GM04503 (cell line): ENCODE data around the gene SH2B3.
A peak's percentile ranks its signal among the peaks of the same experiment; 100 is the strongest.
"Not testable (repeated sequence)": the region's sequence is repeated elsewhere in the genome, so short reads cannot be mapped to it uniquely, and the experiment has no call there.

ENCODE experiments used
- DNase-seq: peaks from one replicate; pipeline ENCODE4 v3.0.0-alpha.2; 2012; ENCODE audit warnings: low read depth

Gene SH2B3

DNA sequence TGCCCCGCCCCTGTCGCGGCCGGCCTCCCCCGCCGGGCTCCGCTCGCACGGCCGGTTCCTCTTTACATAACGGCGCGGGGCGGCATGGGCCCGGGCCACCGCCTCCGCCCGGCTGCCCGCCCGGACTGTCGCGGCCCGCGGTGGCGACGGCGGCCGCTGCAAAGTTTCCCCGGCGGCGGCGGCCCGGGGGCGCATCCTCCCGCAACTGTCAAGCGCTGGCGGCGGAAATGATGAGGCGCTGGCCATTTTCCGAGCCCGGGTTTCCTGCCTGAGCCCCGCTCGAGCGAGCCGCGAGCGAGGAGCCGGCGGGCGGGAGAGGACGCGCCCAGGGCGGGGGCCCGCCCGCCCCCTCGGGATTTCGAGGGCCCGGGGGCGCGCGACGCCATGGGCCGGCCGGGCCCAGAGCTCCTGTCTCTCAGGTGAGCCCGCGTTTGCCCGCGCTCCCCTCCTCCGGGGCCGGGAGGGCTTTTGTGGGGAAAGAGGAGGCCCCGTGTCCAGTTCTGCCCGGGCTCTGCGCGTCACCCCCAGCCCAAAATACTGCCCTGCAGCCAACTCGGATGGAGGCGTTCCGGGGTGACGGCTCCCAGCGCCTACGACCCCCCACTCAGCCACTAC lies at the start of gene SH2B3:
Gene SH2B3 (plus strand): TSS at position 65 of the 615 bp plus-strand sequence. CDS start 12,223 bp downstream, outside the sequence.
- DNase-seq: no peak

DNA sequence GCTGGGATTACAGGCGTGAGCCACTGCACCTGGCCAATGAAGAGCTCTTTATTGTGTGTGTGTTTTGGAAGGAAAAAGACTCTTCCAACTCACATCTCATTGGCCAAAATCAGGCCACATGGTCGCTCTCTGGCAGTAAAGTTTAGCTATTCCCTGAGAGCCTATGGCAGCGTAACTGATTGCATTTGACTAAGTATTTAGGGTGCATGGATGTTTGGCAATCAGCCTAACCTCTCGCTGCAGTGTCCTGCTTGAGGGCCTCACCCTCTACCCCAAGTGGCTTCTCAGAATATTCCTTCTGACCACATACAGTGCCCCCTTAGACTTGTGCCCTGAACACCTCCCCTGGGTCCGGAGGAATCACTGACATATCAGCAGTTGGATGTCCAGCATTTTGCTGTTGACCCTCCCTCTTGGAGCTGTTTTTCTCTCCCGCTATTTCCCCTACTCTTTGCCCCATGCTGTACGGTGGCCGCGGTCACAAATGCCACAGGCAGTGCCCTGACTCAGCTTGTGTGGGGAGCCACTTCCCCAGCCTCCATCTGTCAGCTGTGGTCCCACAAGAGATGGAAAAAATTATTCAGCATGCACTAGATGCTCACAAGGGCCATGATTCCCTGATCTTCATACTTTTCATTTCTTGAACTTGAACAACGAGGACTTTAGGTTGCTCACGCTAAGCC lies 46.4 kb upstream of the SH2B3 start:
- no peak for DNase-seq

DNA sequence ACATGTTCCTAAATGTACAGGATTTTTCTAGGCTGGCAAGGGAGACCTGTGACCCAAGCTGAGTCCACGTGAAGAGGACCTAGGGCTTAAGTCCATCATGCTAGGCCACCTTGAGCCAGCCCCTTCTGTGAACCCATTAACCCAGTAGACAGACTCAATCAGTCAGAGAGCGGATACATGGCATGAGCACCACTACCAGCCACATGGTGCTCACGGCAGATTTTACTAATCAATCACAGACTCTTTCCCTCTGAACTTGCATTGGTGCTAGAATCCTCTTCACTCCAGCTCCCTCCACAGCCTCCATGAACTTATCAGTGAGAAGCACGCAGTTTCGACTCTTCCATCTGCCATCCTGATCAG lies 45.8 kb upstream of the SH2B3 start:
- DNase-seq: no peak

DNA sequence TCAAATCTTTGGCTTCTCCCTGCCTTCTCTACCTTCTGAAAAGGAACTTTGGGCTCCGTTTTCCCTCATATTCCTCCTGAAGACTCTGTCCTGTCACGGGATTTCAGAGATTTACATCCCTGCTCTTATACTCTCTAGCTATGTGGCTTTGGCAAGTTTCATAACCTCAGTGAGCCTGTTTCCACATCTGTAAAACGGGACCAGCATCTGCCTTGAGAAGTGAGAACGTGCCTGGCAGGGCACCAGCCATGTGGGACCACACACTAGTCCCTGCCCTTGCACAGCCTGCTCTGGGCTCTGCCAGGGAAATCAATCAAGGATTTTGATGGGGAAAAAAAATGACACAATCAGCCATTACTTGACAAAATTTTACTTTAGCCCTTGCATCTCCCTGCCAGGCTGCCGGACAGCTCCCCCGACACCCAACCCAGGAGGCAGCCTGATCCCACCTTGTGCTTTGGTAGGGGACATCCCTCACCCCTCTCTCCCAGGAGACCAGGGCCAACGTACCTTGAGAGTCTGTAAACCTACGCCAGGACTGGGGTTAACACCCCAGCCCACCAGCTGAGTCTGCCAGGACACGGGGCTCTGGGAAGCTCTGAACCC lies 45.3 kb upstream of the SH2B3 start:
- DNase-seq: no peak

DNA sequence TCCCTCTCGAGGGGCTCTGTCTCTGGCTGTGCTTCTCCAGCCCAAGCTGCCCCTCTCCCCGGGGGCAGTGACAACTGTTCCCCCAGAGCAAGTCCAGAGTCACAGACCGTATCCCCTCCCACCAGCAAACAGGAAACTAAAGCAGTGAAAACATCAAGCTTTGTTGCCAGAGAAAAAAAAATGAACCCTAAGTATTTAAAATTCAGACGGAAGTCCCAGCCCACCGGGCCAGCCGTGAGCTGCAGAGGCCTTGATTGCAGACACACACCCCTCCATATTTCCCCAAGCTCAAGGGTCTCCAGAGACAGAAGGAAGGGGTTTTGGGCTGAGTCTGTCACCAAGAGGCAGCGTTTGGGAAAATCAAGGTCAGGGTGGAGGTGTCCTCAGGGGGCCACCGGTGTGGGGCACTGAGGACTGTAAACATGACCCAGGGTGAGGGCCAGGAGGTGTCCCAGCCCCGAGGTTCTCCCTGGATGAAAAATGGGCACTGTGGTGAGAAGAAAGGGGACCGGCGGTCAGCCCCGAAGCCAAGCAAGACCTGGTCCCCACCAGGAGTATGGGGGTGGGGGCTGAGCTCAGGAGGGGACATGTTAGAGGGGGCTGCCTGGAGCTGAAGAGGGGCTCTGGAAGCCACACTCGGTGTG lies 44.5 kb upstream of the SH2B3 start:
- DNase-seq: no peak

DNA sequence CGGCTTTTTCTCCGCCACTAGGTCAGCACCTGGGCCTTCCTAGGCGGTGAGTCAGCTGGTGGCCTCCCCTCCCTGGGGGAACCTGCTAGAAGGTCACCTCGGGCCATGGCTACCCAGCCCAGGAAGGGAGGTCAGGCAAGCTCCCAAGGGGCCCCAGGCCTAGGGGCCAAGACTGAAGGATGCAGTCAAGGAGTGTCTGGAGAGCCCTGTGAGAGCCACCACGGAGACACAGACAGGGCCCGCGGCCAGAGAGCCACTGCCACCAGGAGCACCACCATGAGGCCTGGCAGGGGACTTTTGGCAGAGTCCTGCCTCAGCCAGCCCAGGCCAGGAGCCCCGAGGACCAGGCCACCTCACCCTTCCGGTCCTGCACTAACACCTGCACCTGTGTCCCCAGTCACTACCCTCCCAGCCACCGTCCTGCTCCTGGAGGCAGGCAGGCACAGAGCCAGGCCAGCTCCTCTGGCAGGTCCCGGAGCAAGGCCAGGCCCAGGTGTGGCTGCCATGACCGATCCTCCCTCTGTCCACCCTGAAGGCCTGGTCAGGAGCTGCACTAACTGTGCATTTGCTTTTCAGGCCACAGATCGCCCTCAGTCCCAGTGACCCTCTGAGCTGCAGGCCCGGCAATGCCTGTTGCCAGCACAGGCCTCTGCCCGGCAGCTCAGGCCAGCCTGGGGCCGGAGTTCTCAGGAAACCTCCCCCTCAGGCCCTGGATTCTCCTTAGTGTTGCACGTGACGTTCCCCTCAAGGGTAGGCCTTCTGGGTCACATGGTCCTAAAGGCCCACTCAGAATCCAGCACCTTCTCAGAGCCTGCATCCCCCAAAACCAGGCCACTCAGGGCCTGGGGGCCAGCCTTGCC lies 43.8 kb upstream of the SH2B3 start:
- no peak for DNase-seq

DNA sequence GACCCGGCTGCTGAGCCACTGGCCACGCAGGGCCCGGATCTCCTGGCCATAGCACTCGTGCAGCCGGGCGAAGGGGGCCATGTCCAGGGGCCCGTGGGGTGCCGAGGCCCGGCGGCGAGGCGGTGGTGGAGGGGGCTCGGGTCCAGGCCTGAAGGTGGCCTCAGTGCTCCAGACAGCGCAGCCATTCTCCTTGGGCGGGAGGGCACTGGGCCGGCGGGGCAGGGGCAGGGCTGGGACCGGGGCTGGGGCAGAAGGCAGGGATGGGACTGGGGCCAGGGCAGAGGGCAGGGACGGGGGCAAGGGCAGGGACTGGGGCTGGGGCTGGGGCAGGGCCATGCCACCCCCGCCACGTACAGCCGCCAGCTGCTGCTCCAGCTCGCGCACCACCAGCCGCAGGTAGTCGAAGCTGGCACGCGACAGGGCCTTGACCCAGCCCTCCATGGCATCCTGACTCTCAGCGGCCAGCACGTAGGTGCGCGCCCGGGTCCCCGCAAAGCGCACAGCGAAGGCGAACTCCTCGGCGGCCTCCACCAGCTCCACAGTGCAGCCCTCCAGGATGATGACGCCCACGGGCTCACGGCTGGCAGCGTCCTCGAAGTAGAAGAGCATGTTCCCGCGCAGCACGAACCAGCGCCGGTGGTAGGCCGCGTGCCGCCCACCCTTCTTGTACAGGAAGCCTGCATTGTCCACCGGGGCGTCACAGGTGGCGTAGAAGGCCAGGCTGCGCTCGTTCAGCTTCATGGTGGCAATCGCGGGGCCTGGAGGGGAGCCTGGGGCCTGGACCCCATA lies 42.8 kb upstream of the SH2B3 start:
- DNase-seq: no peak

DNA sequence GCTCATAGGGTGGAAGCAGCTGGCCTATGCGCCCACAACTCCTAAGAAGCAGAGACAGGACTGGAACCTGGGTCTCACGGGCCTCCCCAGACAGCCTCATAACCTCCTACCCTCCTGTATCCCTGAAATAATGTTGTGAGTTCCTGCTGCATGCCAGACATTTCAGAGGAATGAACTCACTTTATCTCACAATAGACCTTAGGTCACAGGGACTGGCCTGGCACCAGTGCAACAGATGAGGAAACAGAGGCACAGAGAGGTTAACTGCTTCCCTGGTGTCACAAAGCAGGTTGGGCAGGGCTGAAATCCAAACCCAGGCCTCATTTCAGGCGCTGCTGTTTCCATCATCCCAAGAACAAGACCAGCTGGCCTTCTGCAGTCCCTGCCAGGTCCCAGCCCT lies 42.1 kb upstream of the SH2B3 start:
- DNase-seq: peak; percentile 49

DNA sequence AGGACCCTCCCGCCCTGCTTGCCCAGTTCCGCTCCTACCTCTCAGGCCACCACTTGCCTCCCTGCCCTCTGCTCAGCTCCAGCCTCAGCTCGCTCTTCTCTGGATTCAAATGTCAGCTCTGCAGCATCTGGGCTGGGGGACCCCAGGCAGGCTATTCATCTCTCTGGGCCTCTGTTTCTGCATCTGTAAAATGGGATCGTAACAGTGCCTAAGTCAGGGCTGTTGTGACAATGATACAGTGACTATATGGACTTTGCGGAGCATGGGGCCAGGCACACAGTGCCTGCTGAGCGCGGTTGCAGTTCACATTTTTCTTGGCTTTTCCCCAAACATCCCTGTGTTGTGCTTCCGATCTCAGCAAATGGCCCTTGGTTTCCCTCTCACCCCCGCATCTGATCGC lies 39.6 kb upstream of the SH2B3 start:
- DNase-seq: no peak

DNA sequence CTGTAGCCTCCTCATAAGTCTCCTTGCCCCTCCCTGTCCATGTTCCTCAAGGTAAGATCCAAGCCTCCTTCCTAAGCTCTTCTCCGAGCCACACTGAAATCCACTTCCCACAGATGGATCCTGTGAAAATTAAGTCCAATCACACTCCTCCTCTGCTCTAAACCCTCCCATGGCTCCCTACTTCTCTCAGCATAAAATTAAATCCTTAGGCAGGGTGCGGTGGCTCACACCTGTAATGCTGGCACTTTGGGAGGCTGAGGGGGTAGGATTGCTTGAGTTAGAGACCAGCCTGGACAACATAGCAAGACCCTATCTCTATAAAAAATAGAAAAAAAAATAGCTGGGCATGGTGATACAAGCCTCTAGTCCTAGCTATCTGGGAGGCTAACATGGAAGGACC lies 39.1 kb upstream of the SH2B3 start:
- no peak for DNase-seq

DNA sequence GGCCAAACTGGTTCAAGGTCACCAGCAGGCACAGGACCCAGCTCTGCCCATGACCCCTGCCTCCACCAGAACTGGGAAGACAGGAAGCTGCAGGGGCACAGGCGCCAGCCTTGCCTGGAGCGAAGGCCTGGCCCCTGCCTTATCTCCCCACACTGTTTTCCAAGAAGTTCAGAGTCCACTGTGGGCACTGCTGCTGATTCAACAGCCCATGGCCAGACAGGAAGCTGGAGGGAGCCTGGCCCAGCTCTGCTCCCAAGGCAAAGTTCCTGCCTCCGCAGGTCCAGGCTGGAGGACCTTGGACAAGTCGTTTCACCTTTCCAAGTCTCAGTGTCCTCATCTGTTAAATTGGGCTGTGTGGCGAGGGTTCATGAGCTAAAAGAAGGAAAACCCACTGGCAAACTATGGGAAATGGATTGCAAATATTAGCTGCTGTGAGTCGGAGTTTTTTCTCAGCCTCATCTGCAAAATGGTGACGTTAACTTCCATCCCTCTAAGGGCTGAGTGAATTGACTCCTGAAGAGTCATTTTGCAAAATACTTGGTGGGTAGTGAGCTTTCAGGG lies 38.0 kb upstream of the SH2B3 start:
- DNase-seq: no peak

DNA sequence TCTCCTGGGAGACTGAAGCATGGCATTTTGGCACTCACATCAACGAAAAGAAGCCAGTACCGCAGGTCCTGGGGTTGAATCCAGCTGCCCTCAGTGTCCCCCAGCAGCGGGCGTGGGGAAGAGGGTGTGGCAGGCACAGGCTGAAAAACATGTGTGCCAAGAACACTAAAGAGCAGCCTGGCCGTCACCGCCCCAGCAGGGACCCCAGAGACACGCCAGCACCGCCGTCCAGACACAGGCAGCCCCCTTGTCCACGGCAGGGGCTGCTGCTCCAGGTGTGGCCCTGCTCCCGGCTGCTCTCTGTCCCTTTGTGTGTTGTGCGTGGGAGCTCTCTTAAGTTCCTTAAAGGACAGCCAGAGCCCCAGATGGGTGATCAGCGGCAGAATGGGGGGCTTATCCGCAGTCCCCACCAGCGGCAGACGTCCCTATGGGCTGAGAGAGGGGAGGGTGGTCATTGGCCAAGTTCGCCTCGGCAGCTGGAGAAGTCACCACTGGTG lies 37.4 kb upstream of the SH2B3 start:
- DNase-seq: no peak

DNA sequence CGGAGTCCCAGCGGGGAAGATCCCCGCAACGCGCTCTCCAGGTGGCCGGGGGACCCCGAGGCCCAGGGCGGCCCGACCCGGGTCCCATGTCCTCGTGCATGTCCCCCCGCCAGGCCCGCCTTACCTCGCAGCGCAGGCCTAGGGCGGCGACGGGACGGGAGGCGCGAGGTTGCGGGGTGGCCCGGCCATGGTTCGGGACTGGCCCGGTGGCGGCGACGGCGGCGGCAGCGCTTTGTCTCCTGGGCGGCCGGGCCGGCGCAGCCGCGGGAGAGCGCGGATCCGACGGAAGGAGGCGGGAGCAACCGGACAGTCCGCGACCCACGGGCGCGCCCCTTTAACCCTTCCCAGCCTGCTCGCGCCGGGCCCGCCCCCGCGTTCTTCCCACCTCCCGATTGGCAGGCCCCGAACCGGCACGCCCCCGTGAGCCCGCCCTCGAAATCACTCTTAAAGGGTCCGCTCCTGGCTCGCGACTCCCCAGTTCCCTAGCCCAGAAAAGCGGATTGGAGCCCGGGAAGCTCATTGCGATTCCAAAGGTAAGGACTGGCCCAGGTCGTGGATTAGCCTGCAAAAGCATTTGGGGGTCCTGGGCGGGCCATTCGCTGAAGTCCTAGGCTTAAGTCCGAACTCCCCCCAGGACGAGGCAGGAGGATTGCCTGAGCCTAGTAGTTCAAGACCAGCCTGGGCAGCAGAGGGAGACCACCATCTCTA lies 36.8 kb upstream of the SH2B3 start, which contains the start of gene PHETA1:
Gene PHETA1 (minus strand): TSS at position 308 of the 708 bp plus-strand sequence. CDS start 5,668 bp downstream, outside the sequence.
- DNase-seq: peak; percentile 38

DNA sequence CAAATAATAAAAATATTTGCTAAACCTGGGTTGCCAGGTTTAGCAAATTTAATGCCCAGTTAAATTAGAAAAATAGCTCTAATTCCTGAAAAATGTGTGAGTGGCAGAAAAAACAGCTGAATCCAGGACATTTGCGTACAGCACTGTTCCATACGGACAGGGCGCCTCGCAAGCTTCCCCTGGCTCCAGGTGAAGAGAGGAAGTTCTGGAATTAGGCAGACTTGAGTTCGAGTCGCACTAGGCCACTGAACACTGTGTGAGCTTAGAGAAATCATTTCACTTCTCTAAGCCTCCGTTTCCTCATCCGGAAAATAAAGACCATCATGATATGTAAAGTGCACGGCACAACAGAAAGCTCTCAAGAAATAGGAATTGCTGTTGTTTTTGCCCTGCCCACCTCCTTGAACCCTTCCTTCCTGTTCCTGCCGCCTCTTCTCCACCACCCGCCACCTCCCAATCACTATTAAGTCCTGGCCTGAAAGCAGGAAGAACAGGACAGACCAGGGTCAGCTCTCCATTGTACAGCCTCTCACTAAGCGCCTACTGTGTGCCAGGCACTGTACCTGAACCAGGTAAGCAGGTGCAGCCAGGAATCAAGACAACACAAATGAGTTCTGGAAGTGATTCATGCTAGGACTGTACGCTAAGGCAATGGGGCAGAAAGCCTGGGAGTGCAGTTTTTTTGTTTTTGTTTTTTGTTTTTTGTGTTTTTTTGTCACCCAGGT lies 36.1 kb upstream of the SH2B3 start:
- DNase-seq: no peak

DNA sequence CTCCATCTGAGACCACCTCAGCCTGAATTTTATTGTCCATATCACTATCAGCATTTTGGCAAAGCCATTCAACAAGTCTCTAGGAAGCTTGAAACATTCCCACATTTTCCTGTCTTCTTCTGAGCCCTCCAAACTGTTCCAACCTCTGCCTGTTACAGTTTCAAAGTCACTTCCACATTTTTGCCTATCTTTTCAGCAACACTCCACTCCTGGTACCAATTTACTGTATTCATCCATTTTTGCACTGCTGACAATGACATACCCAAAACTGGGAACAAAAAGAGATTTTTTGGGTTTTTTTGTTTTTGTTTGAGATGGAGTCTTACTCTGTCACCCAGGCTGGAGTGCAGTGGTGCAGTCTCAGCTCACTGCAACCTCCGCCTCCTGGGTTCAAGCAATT lies 32.5 kb upstream of the SH2B3 start:
- DNase-seq: not testable (repeated sequence)

DNA sequence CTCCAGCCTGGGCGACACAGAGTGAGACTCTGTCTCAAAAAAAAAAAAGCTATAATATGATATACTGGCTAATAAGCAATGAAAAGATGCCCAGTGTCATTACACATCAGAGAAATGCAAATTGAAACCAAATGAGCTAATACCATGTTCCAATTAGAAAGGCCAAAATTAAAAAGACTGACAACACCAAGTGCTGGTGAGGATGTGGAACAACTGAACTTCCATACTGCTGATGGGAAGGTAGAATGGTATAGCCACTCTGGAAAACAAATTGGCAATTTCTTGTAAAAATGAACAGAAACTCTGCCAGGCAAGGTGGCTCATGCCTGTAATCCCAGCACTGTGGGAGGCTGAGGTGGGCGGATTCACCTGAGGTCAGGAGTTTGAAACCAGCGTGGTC lies 28.3 kb upstream of the SH2B3 start:
- no peak for DNase-seq

DNA sequence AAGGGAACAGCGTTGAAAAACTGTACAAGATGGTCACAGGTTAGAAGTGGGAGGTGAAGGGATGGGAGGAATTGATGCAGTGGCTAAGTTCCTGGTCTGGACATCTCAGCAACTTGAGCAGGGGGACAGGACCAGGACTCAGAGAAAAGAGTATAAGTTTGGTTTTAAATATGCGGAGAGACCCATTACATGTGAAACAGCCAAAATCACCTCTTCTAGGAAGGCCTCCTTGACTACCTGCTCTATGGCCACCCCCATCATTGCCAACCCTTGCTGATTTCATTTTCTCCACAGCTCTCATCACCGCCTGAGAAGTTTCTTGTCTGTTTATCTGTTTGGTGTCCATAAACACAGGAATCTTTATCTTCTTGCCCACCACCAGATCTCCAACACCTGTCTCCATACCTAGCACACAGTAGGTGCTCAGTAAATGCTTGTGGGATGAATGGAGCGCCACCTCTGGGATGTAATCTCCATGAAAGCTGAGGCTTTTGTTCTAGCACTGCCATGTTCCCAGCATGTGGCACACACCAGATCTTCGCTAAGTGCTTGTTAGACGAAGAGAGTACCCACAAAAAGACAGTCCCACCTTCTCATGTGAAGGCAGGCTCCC lies 25.7 kb upstream of the SH2B3 start:
- DNase-seq: no peak

DNA sequence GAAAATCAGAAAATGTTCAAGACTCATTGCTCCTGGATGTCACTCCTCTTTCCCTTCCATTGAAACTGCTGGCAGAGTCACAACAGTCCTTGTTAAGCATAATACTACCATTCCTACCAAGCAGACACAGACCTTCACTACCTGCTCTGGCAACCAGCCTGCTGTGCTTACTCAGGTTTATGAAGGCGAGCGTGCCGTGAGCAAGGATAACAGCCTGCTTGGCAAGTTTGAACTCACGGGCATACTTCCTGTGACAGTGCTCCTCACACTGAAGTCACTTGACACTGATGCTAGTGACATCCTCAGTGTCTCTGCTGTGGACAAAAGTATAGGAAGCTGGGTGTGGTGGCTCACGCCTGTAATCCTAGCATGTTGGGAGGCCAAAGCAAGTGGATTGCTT lies 21.1 kb upstream of the SH2B3 start:
- DNase-seq: no peak

DNA sequence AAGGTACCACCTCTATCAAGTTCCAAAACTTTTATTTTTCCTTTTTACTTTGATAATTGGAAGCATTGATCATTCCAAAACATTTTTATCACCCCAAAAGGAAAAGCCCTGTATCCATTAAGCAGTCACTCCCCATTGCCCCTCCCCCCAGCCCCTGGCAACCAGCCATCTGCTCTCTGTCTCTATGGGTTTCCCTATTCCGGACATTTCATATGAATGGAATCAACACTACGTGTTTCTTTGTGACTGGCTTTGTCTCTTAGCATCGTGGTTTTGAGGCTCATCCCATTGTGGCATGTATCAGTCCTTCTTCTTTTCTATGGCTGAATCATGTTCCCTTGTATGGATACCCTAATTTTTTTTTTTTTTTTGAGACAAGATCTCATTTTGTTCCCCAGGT lies 18.8 kb upstream of the SH2B3 start:
- no peak for DNase-seq
